Nephron (organoid): ENCODE results near the gene SPPL2C.

Source experiments
- H3K27ac Mint-ChIP-seq, 3 experiments: 2 replicates each; pipeline ENCODE4 v1.8.0; 2020; ENCODE audit warnings: mixed read lengths in 3 of 3, mild to moderate bottlenecking in 2 of 3, moderate library complexity in 1 of 3
- H3K27me3 Mint-ChIP-seq: 2 replicates; pipeline ENCODE4 v1.8.0; 2021; ENCODE audit warnings: low read depth, mild to moderate bottlenecking, moderate library complexity, mixed read lengths
- H3K36me3 Mint-ChIP-seq: 2 replicates; pipeline ENCODE4 v1.8.0; 2020; ENCODE audit warnings: low read depth, mixed read lengths
- H3K4me1 Mint-ChIP-seq: 2 replicates; pipeline ENCODE4 v1.8.0; 2020; ENCODE audit warnings: mixed read lengths
- H3K4me3 Mint-ChIP-seq, 3 experiments: 2 replicates each; pipeline ENCODE4 v1.8.0; 2020; ENCODE audit warnings: mild to moderate bottlenecking in 3 of 3, mixed read lengths in 3 of 3, moderate library complexity in 2 of 3
- H3K9me3 Mint-ChIP-seq: 2 replicates; pipeline ENCODE4 v1.8.0; 2020; ENCODE audit warnings: mixed read lengths
- CTCF ChIP-seq, 3 experiments: fragments of 200-600 bp; sonication (generic); IDR thresholded peaks; one replicate each; pipeline ENCODE4 v1.5.0; 2021; ENCODE audit warnings: antibody characterized with exemption in 3 of 3; ENCODE audit not compliant: unreplicated experiment in 3 of 3

Gene SPPL2C

GRCh38 chr17:45848868-45849535 lies 4.3 kb downstream of the SPPL2C start:
- Mint-ChIP-seq H3K36me3 (no peaks in the 10 kb centered on the region), H3K4me1 (no peaks in the 10 kb centered on the region), H3K27me3 (peaks cover 34% of the 10 kb centered on the region), H3K9me3 (no peaks in the 10 kb centered on the region), H3K27ac (no peak overlapping the region), H3K4me3 (no peak overlapping the region)
- no peak for TF ChIP-seq CTCF (IDR thresholded peaks at IDR 0.05; ENCODE audit: unreplicated experiment in 3 of 3)

GRCh38 chr17:45849536-45849990 lies 4.9 kb downstream of the SPPL2C start:
- no peak overlapping the region for H3K27ac Mint-ChIP-seq
- H3K4me1 Mint-ChIP-seq = no peaks in the 10 kb centered on the region
- peaks cover 39% of the 10 kb centered on the region for H3K27me3 Mint-ChIP-seq
- no peaks in the 10 kb centered on the region for H3K9me3 Mint-ChIP-seq
- H3K4me3 Mint-ChIP-seq = no peak overlapping the region
- no peaks in the 10 kb centered on the region for H3K36me3 Mint-ChIP-seq
- no peak for TF ChIP-seq CTCF (IDR thresholded peaks at IDR 0.05; ENCODE audit: unreplicated experiment in 3 of 3)

- H3K27me3 Mint-ChIP-seq = peaks cover 42% of the 10 kb centered on the region
- no peak overlapping the region for H3K4me3 Mint-ChIP-seq
- H3K36me3 Mint-ChIP-seq = no peaks in the 10 kb centered on the region
- H3K4me1 Mint-ChIP-seq = no peaks in the 10 kb centered on the region
- no peak overlapping the region for H3K27ac Mint-ChIP-seq
- H3K9me3 Mint-ChIP-seq = no peaks in the 10 kb centered on the region
- TF ChIP-seq CTCF (IDR thresholded peaks at IDR 0.05; ENCODE audit: unreplicated experiment in 3 of 3) = no peak
Observed at GRCh38 chr17:45850011-45850410, 5.3 kb downstream of the SPPL2C start.

- no peaks in the 10 kb centered on the region for H3K36me3 Mint-ChIP-seq
- TF ChIP-seq CTCF (IDR thresholded peaks at IDR 0.05; ENCODE audit: unreplicated experiment in 3 of 3) = no peak
- H3K9me3 Mint-ChIP-seq = no peaks in the 10 kb centered on the region
- H3K4me1 Mint-ChIP-seq = no peaks in the 10 kb centered on the region
- no peak overlapping the region for H3K4me3 Mint-ChIP-seq
- no peak overlapping the region for H3K27ac Mint-ChIP-seq
- peaks cover 44% of the 10 kb centered on the region for H3K27me3 Mint-ChIP-seq
Observed at GRCh38 chr17:45850468-45850867, 5.8 kb downstream of the SPPL2C start.

GRCh38 chr17:45851022-45851421 lies 6.3 kb downstream of the SPPL2C start:
- peaks cover 45% of the 10 kb centered on the region for H3K27me3 Mint-ChIP-seq

More at GRCh38 chr17:45851022-45851421, 6.3 kb downstream of the SPPL2C start:
- no peaks in the 10 kb centered on the region for H3K9me3 Mint-ChIP-seq
- TF ChIP-seq CTCF (IDR thresholded peaks at IDR 0.05; ENCODE audit: unreplicated experiment in 3 of 3) = no peak
- no peak overlapping the region for H3K4me3 Mint-ChIP-seq
- no peaks in the 10 kb centered on the region for H3K36me3 Mint-ChIP-seq
- no peak overlapping the region for H3K27ac Mint-ChIP-seq
- no peaks in the 10 kb centered on the region for H3K4me1 Mint-ChIP-seq
